ENCODE measurements around the gene ABHD14A. TPM values are rescaled to one million over a fixed set of nuclear protein-coding genes. Genes with fewer than 3 reads are reported as not detected.

Gene ABHD14A
- total RNA-seq, 4 donors from 2014 or later: 1.8 to 16.6 (median 10.5) TPM

DNA sequence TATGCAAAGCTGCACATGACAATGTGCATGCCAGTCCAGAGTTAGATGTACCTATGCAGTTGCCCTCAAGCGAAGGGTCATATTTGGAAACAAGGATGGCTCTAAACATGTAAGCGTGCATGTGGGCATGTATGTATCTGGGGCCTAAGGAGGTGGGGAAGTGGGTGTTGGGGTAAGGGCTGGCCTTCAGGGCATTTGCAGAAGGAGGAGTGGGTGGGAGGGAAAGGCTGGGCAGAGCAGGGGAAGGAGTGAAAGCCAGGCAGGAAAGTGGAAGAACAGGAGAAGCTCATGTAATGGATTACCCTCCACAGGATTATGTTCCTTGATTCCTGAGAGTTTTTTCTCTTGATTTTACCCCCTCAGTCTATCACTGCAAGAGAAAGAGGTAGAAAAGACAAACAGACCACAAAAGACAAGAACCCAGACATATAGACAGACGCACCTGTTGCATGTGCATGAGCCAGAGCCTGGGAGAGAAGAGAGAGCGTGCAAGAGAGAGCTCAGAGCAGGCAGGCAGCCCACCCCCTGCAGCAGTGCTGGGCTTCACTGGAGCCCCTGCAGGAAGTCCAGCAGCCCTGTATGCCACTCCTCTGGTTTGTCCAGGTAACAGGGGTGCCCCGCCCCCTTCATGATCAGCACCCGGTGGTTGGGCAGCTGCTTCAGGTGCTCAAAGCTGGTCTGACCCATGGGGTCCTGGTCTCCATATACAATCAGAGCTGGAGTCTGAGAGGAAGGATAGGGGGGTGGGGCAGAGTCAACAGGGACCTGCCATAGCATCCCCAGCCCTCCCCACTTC lies 5.8 kb upstream of the ABHD14A start:
- no peak overlapping the region for H3K4me3 ChIP-seq
- no peak for TF ChIP-seq POLR2A (IDR thresholded peaks at IDR 0.05)
- TF ChIP-seq CTCF (IDR thresholded peaks at IDR 0.05): no peak
- H3K27me3 ChIP-seq: no peaks in the 10 kb centered on the region
- no peak overlapping the region for H3K27ac ChIP-seq
- H3K36me3 ChIP-seq: no peaks in the 10 kb centered on the region
- intact Hi-C loops (cut with DNase I; ENCODE audit: low total_unique reads): no loop called here
- no peaks in the 10 kb centered on the region for H3K9me3 ChIP-seq
- DNase-seq: no peak
- H3K4me1 ChIP-seq: peaks cover 0 to 16% of the 10 kb centered on the region in 2 donors

- intact Hi-C loops (cut with DNase I; ENCODE audit: low total_unique reads): no loop called here
- H3K27me3 ChIP-seq: no peaks in the 10 kb centered on the region
- H3K27ac ChIP-seq: no peak overlapping the region
- no peaks in the 10 kb centered on the region for H3K36me3 ChIP-seq
- no peak for TF ChIP-seq POLR2A (IDR thresholded peaks at IDR 0.05)
- TF ChIP-seq CTCF (IDR thresholded peaks at IDR 0.05): no peak
- no peak for DNase-seq
- no peaks in the 10 kb centered on the region for H3K9me3 ChIP-seq
- peaks cover 0 to 23% of the 10 kb centered on the region in 2 donors for H3K4me1 ChIP-seq
- H3K4me3 ChIP-seq: no peak overlapping the region
These were observed 5.0 kb upstream of the ABHD14A start for GRCh38 chr3:51969841-51970240.

GRCh38 chr3:51970606-51971300 lies 4.1 kb upstream of the ABHD14A start:
- H3K4me1 ChIP-seq: peaks cover 0 to 22% of the 10 kb centered on the region in 2 donors
- H3K4me3 ChIP-seq: no peak overlapping the region
- intact Hi-C loops (cut with DNase I; ENCODE audit: low total_unique reads): no loop called here
- H3K27ac ChIP-seq: no peak overlapping the region
- H3K9me3 ChIP-seq: no peaks in the 10 kb centered on the region
- DNase-seq: no peak
- TF ChIP-seq CTCF (IDR thresholded peaks at IDR 0.05): no peak
- TF ChIP-seq POLR2A (IDR thresholded peaks at IDR 0.05): no peak
- no peaks in the 10 kb centered on the region for H3K36me3 ChIP-seq
- H3K27me3 ChIP-seq: no peaks in the 10 kb centered on the region

DNA sequence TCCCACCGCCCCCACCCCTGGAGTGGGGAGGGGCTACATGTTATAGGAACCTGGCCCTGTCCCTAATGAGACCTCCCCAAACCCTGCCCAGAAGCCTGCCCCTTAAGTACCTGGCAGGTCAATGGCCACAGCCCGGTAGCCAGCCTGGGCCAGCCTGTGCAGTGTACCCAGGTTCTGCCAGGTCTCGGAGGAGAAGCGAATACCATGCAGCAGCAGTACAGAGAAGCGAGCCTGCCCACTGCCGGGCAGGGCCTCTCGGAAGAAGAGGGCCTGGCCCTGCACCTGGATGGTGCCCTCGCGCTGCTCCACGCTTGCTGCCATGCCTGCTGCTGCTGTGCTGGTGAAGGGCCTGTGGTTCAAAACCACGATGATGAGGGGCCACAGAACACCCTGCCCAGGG lies 3.5 kb upstream of the ABHD14A start:
- Histone ChIP-seq H3K4me3 (no peak overlapping the region), H3K9me3 (no peaks in the 10 kb centered on the region), H3K27me3 (no peaks in the 10 kb centered on the region), H3K4me1 (peaks cover 0 to 17% of the 10 kb centered on the region in 2 donors), H3K27ac (no peak overlapping the region), H3K36me3 (no peaks in the 10 kb centered on the region)
- DNase-seq: no peak
- no peak for TF ChIP-seq CTCF (IDR thresholded peaks at IDR 0.05)
- TF ChIP-seq POLR2A (IDR thresholded peaks at IDR 0.05): no peak
- intact Hi-C loops (cut with DNase I; ENCODE audit: low total_unique reads): no loop called here

Measured in uterus (tissue), 4 donors.